Cardiac fibroblast (primary cell): ENCODE data around the gene PARVA.

Experiments used
- DNase-seq, 2 donors: peaks; one replicate each; pipeline versions ENCODE4 v3.0.0 to v3.0.0-alpha.2; 2010; ENCODE audit warnings: low read depth in 2 of 2
- H3K4me3 ChIP-seq, 2 donors: replicated peaks in 1 of 2; 1 replicate in 1 of 2; 2 replicates in 1 of 2; pipeline ENCODE4 v1.5.1; 2011; ENCODE audit warnings: low read depth in 2 of 2, low read length in 2 of 2, mild to moderate bottlenecking in 2 of 2, moderate library complexity in 1 of 2
- TF ChIP-seq, protein P1 (sequence below): IDR thresholded peaks from one replicate; pipeline ENCODE4 v1.5.1; 2011; ENCODE audit warnings: low read depth, mild to moderate bottlenecking, low read length, inconsistent platforms

PARVA gene

GRCh38 chr11:12445001-12445400 is 67.6 kb downstream of the PARVA start:
- H3K4me3 ChIP-seq: no peak overlapping the region
- no peak for DNase-seq
- TF ChIP-seq, protein P1, sequence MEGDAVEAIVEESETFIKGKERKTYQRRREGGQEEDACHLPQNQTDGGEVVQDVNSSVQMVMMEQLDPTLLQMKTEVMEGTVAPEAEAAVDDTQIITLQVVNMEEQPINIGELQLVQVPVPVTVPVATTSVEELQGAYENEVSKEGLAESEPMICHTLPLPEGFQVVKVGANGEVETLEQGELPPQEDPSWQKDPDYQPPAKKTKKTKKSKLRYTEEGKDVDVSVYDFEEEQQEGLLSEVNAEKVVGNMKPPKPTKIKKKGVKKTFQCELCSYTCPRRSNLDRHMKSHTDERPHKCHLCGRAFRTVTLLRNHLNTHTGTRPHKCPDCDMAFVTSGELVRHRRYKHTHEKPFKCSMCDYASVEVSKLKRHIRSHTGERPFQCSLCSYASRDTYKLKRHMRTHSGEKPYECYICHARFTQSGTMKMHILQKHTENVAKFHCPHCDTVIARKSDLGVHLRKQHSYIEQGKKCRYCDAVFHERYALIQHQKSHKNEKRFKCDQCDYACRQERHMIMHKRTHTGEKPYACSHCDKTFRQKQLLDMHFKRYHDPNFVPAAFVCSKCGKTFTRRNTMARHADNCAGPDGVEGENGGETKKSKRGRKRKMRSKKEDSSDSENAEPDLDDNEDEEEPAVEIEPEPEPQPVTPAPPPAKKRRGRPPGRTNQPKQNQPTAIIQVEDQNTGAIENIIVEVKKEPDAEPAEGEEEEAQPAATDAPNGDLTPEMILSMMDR: no peak

DNA sequence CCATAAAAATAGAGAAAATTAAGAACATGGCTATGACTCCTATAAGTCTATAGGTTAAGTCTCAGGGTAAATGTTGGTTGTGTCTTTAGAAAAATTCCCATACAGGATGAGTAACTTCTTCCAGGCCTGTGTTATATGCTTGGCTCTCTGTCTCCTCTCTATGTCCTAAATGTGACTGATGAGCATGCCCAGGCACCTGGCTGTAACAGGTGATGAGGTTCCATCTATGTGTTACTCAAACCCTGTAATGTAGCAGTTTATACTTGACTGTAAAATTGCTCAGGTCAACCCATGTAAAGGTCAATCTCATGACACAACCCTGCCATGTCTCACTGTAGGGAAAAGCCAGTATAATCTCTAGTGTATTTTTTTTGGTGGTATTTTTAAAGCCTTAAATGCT is 69.5 kb downstream of the PARVA start:
- DNase-seq: no peak
- TF ChIP-seq, protein P1: no peak
- H3K4me3 ChIP-seq: no peak overlapping the region

DNA sequence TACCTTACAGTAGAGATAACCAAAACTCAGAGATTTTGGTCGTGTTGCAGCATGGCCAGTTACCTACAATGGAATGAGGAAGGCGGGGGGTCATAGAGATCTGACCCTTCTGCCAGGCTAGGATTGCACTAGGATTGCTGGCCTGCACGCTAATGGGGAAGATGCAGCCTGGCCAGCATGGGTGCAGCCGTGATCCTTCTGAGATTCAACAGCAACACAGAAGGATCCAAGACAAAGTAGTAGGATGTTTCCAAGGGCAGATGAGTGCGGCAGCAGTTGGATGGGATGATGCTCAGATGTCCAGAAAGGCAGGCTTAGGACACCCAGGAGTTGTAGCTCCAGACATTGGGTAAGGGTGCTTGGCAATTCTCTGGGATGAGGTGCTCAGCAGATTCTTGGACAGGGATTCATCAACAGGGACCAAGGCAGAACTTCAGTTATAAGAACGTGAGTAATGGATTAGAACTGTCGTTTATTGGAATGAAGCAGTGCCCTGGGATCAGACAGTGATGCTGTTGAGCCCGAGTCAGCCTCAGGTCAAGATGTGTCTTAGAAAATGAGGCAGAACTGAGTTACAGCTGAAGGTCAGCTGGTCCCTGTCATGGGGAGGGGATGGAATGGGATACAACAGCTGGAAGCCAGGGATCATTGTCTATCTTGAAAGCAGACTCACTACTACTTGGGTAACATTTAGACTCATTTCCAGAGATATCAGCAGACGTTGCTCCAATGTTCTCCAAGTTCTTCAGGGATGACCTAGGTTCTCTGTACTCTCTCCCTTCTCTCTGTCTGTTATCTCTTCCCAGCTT is 71.0 kb downstream of the PARVA start:
- H3K4me3 ChIP-seq: no peak overlapping the region
- TF ChIP-seq, protein P1: no peak
- no peak for DNase-seq

- TF ChIP-seq, protein P1: no peak
- no peak for DNase-seq
- H3K4me3 ChIP-seq: no peak overlapping the region
Measured at GRCh38 chr11:12449961-12450715, 72.8 kb downstream of the PARVA start.

- no peak overlapping the region for H3K4me3 ChIP-seq
- DNase-seq: no peak
- TF ChIP-seq, protein P1: no peak
Measured at GRCh38 chr11:12451179-12451814, 73.9 kb downstream of the PARVA start.

GRCh38 chr11:12453243-12453642 is 75.9 kb downstream of the PARVA start:
- DNase-seq: no peak
- TF ChIP-seq, protein P1: no peak
- H3K4me3 ChIP-seq: no peak overlapping the region
